T-helper 9 cell (primary cell): ENCODE measurements around the gene MSH3.
"Not testable (repeated sequence)": the region's sequence is repeated elsewhere in the genome, so short reads cannot be mapped to it uniquely, and the experiment has no call there.

Source experiments
- DNase-seq: peaks from one replicate; pipeline ENCODE4 v3.0.0-alpha.2; 2020

MSH3 gene

GRCh38 chr5:80659106-80659505 lies 4.7 kb downstream of the MSH3 start:
- DNase-seq: no peak

GRCh38 chr5:80660661-80661060 lies 6.2 kb downstream of the MSH3 start:
- not testable (repeated sequence) for DNase-seq

DNA sequence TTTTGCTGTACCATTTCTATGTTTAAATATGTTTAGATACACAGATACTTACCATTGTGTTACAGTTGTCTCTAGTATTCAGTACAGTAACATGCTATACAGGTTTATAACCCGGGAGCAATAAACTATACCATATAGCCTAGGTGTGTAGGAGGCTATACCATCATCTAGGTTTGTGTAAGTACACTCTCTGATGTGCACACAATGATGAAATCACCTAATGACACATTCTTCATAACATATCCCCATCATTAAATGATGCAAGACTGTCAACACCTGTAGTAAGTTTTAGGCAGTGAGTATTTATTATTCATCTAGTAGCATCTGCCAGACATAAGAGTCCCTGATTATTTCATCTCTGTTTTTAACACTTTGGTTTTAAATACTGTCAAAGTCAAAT lies 7.7 kb downstream of the MSH3 start:
- no peak for DNase-seq

DNA sequence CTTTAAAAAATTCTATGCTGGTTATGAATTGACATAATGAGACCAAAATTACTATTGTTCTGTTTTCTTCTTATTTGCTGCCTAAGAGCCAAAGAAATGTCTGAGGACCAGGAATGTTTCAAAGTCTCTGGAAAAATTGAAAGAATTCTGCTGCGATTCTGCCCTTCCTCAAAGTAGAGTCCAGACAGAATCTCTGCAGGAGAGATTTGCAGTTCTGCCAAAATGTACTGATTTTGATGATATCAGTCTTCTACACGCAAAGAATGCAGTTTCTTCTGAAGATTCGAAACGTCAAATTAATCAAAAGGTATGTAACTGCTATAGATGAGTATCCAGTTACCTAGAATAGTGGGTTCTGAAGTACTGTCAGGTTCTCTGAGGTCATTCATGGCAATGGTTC lies 10.6 kb downstream of the MSH3 start:
- no peak for DNase-seq

DNA sequence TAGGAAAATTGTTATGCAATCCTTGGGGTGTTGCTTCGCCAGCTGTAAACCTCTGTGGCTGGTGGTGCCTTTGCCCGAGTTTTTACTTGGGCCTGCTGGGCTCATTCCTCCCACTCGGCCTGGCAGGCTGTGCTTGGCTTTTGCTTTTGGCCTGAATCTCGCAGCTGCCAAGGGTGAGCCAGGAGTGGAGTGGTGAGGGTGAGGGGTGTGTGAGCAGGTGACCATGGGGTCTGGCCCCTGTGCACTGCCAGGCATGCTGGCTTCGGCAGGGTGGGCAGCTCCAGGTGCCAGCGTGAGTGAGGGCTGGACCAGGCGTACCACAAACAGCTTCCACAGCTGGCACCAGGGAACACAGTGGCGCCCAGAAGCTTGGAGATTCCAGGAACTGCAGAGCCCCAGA lies 12.9 kb downstream of the MSH3 start:
- DNase-seq: no peak

- DNase-seq: no peak
Observed at GRCh38 chr5:80668016-80668969, 13.8 kb downstream of the MSH3 start.

GRCh38 chr5:80672140-80672736 lies 17.8 kb downstream of the MSH3 start:
- DNase-seq: peak; percentile 57

GRCh38 chr5:80676706-80677105 lies 22.3 kb downstream of the MSH3 start:
- DNase-seq: no peak

DNA sequence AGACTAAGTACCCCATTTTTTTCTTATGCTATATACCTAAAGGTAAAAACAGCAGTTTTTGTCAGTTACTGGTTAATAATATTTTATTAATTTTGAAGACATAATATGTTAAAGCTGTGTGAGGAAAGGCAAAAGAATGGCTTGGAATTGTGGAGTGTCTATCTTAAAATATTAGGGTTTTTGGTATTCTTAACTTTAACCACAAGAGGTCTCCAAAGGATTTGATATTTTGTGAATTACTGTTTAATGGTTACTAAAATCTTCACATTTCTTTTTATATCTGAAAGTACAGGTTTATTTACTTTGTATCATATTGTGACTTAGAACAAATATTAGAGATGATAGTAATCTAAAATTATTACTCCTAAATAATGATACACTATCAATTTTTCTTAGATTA lies 32.3 kb downstream of the MSH3 start:
- no peak for DNase-seq

- DNase-seq: no peak
Observed at GRCh38 chr5:80688648-80689420, 34.4 kb downstream of the MSH3 start.

DNA sequence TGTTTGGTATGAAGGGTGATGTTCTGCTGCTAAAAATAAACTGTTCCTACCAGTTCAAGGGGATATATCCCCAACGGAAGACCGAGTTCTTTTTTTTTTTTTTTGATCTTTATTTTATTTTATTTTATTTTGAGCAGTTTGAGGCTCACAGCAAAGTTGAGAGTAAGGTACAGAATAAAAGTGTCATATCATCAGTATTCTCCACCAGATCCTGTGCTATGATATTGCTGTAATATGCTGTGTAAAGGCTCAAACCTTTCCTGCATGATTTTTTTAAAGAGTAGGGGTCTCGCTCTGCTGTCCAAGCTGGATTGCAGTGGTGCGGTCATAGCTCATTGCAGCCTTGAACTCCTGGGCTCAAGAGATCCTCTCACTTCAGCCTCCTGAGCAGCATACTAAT lies 35.2 kb downstream of the MSH3 start:
- no peak for DNase-seq

DNA sequence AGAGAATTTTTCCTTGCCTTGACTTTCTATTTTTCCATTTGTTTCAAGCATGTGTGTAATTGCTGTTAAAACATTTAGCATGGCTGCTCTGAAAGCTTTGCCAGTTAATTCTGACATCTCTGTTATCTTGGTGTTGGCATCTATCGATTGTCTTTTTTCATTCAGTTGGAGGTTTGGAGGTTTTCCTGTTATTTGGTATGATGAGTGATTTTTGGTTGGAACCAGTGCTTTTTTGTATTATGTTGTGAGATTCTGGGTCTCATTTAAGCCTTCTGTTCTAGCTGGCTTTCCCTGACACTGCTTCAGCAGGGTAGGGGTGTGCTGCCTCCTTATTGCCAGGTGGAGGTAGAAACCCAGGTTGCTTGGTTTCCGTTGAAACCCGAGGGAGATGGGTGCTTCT lies 41.2 kb downstream of the MSH3 start:
- DNase-seq: no peak

GRCh38 chr5:80696450-80696849 lies 42.0 kb downstream of the MSH3 start:
- DNase-seq: no peak

DNA sequence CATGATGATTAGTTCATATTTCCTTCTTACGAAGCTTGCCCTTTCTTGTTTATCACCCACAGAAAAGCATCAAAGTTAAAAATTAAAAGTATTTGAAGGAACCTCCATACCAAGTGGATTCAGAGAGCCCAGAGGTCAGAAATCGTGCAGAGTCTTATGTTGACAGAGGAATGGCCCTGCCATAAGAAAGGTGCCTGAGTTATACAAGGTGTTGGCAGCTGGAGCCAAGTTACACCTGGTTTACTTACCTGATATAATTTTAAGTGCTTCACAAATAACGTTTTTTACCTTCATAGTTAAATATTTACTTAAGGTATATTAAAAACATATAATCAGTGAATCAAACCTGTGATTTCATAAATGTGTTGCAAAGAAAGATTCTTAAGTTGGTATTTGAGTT lies 42.6 kb downstream of the MSH3 start:
- no peak for DNase-seq

DNA sequence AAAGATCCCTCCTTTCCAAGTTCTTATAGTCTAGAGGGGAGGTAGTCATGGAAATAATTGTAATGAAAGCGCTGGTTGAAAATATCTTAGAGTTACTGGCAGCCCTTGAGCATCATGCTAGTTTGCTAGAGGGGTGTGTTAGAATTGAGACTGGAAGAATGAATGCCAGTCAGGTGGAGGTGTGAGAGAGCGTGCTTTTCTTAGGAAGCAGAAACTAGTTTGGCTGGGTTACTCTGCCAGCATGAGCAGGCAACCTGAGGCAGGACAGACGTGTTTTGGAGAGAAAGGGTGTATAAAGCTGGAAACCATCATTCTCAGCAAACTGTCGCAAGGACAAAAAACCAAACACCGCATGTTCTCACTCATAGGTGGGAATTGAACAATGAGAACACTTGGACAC lies 43.9 kb downstream of the MSH3 start:
- DNase-seq: no peak

- DNase-seq: no peak
Observed at GRCh38 chr5:80701597-80701996, 47.1 kb downstream of the MSH3 start.

DNA sequence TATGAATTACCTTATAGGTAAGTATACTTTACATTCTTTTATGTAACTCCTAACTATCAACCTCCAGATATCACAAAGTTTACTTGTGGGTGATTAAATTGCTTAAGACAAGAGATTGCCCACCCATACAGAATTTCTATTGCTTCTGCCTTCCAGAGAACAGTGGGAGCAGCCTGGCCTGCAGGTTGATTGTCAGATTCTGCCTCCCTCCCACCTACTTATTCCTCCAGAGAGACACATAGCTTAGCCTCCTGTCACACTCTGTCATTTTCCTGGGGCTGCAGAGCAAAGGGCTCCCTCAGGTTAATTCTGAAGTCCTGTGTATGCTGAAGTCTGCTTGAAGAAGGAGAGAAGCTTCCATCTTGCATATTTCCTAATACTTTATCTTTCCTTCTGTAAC lies 48.8 kb downstream of the MSH3 start:
- no peak for DNase-seq

GRCh38 chr5:80703747-80704146 lies 49.3 kb downstream of the MSH3 start:
- no peak for DNase-seq

GRCh38 chr5:80704221-80704620 lies 49.8 kb downstream of the MSH3 start:
- DNase-seq: no peak

- no peak for DNase-seq
Observed at GRCh38 chr5:80705216-80705769, 50.8 kb downstream of the MSH3 start.

DNA sequence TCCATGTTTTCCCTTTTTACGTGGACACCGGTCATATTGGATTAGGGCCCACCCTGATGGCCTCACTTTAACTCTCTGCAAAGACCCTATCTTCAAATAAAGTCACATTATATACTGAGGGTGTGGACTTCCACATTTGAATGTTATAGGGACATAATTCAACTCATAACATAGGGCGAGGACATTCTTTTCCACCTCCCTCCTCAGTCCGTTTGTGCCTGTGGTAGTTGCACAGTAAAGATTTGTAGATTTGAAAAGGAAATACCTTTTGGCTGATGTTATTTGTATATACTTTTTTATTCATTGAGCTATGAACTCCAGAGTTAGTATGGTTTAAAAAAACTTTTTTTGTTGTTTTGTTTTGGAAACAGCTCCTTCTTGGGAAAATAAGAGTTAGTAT lies 51.3 kb downstream of the MSH3 start:
- DNase-seq: no peak

- no peak for DNase-seq
Observed at GRCh38 chr5:80706835-80707447, 52.5 kb downstream of the MSH3 start.

GRCh38 chr5:80707645-80708044 lies 53.2 kb downstream of the MSH3 start:
- DNase-seq: no peak
